GM23248 (cell line): Measurements from ENCODE around the gene KRT37. TPM values are rescaled to one million over a fixed set of nuclear protein-coding genes. Genes with fewer than 3 reads are reported as not detected.

Experiments used
- DNase-seq: peaks from one replicate; pipeline ENCODE4 v3.0.0-alpha.2; 2015
- H2AFZ ChIP-seq: fragments of 200-600 bp; sonication (generic); 2 replicates; pipeline ENCODE4 v1.6.1; 2016; ENCODE audit warnings: antibody characterized with exemption
- H3F3A ChIP-seq: fragments of 200-600 bp; sonication (generic); 2 replicates; pipeline ENCODE4 v1.6.1; 2016; ENCODE audit warnings: mild to moderate bottlenecking, antibody characterized with exemption, mixed run types; ENCODE audit not compliant: insufficient read depth
- H3K27ac ChIP-seq: fragments of 200-600 bp; sonication (generic); 2 replicates; pipeline ENCODE4 v1.5.1; 2016; ENCODE audit warnings: mild to moderate bottlenecking
- H3K27me3 ChIP-seq: fragments of 200-600 bp; sonication (generic); replicated peaks from 2 replicates; pipeline ENCODE4 v1.6.1; 2016; ENCODE audit warnings: mild to moderate bottlenecking; ENCODE audit not compliant: insufficient read depth
- H3K36me3 ChIP-seq: fragments of 200-600 bp; sonication (generic); 2 replicates; pipeline ENCODE4 v1.6.1; 2016; ENCODE audit warnings: low read depth, mild to moderate bottlenecking
- H3K4me1 ChIP-seq: fragments of 200-600 bp; sonication (generic); 2 replicates; pipeline ENCODE4 v1.6.1; 2016; ENCODE audit warnings: mild to moderate bottlenecking; ENCODE audit not compliant: insufficient read depth
- H3K4me2 ChIP-seq: fragments of 200-600 bp; sonication (generic); one replicate; pipeline ENCODE4 v1.6.1; 2016; ENCODE audit warnings: mild to moderate bottlenecking; ENCODE audit not compliant: unreplicated experiment
- H3K4me3 ChIP-seq: fragments of 200-600 bp; sonication (generic); 2 replicates; pipeline ENCODE4 v1.5.1; 2016; ENCODE audit warnings: mild to moderate bottlenecking
- H3K79me2 ChIP-seq: fragments of 200-600 bp; sonication (generic); 2 replicates; pipeline ENCODE4 v1.6.1; 2016; ENCODE audit warnings: mild to moderate bottlenecking; ENCODE audit not compliant: insufficient read depth
- H3K9ac ChIP-seq: fragments of 200-600 bp; sonication (generic); 2 replicates; pipeline ENCODE4 v1.6.1; 2016; ENCODE audit warnings: mild to moderate bottlenecking
- H3K9me2 ChIP-seq: fragments of 200-600 bp; sonication (generic); 2 replicates; pipeline ENCODE4 v1.6.1; 2016; ENCODE audit warnings: mixed run types, mild to moderate bottlenecking, moderate library complexity; ENCODE audit not compliant: insufficient read depth
- H3K9me3 ChIP-seq: fragments of 200-600 bp; sonication (generic); one replicate; pipeline ENCODE4 v1.6.1; 2017; ENCODE audit warnings: low read depth
- H4K20me1 ChIP-seq: fragments of 200-600 bp; sonication (generic); 2 replicates; pipeline ENCODE4 v1.6.0; 2016; ENCODE audit not compliant: insufficient read depth
- EZH2 ChIP-seq: fragments of 200-600 bp; sonication (generic); IDR thresholded peaks from 2 replicates; pipeline ENCODE4 v1.6.1; 2018; ENCODE audit warnings: antibody characterized with exemption, mild to moderate bottlenecking; ENCODE audit not compliant: insufficient read depth, poor library complexity, severe bottlenecking
- EZH2phosphoT487 ChIP-seq: fragments of 200-600 bp; sonication (generic); IDR thresholded peaks from 2 replicates; pipeline ENCODE4 v1.6.1; 2018; ENCODE audit warnings: antibody characterized with exemption, moderate library complexity, mild to moderate bottlenecking, low read depth; ENCODE audit not compliant: insufficient read depth
- WGBS, 2 experiments: methylation state at CpG; one replicate each; pipeline ENCODE4 v1.1.6; 2015 to 2017; ENCODE audit warnings: low lambda C conversion rate in 2 of 2, low coverage in 1 of 2; ENCODE audit errors: missing lambda C conversion rate in 2 of 2; 5-methylcytosine and 5-hydroxymethylcytosine counted together
- in situ Hi-C: fragments of 300-500 bp; cut with MboI; formaldehyde crosslinking; loops from 2 replicates; pipeline ENCODE4 v1.15.0; 2020
- polyA plus RNA-seq: library from polyadenylated mRNA; unstranded; fragments of >200 nt; fragmentation: Nextera tagmentation; extraction: Ambion mirVana; gene quantifications from 2 replicates; pipeline ENCODE4 v1.2.1, GENCODE V29; 2016
- total RNA-seq: library from RNA; depleted of rRNA; stranded (reverse); fragments of >200 nt; shearing (Covaris generic); gene quantifications from 2 replicates; pipeline ENCODE4 v1.2.3, GENCODE V29; 2014

KRT37 gene
- total and polyA plus RNA-seq, 2 experiments from 2014 or later: not detected

- H3K4me3 ChIP-seq: no peak overlapping the region
- peaks cover 7% of the 10 kb centered on the region; the same call in 1 of the 2 replicates for H3K27me3 ChIP-seq
- H4K20me1 ChIP-seq: no peaks in the 10 kb centered on the region
- peaks cover 35% of the 10 kb centered on the region for H3F3A ChIP-seq
- H3K4me2 ChIP-seq: no peak overlapping the region
- no peak overlapping the region for H2AFZ ChIP-seq
- H3K36me3 ChIP-seq: no peaks in the 10 kb centered on the region
- in situ Hi-C loops: no loop called here
- peaks cover 32% of the 10 kb centered on the region for H3K4me1 ChIP-seq
- 25 to 29% methylated on average over 1 of the region's 1 CpG for WGBS, 2 experiments
- no peaks in the 10 kb centered on the region for H3K9me3 ChIP-seq
- no peaks in the 10 kb centered on the region for H3K9me2 ChIP-seq
- H3K27ac ChIP-seq: no peak overlapping the region
- no peaks in the 10 kb centered on the region for H3K79me2 ChIP-seq
- no peak overlapping the region for H3K9ac ChIP-seq
- DNase-seq: peak; percentile 71
- TF ChIP-seq EZH2phosphoT487 (no peak), EZH2 (no peak)
Observed at GRCh38 chr17:41444186-41444585, 19.8 kb upstream of the KRT37 start.

- Histone ChIP-seq H3K9me2 (no peaks in the 10 kb centered on the region), H2AFZ (no peak overlapping the region), H3K9me3 (no peaks in the 10 kb centered on the region), H3F3A (peaks cover 35% of the 10 kb centered on the region), H3K4me3 (no peak overlapping the region), H3K27ac (no peak overlapping the region), H3K27me3 (peaks cover 7% of the 10 kb centered on the region; the same call in 1 of the 2 replicates), H4K20me1 (no peaks in the 10 kb centered on the region), H3K4me2 (no peak overlapping the region), H3K79me2 (no peaks in the 10 kb centered on the region), H3K36me3 (no peaks in the 10 kb centered on the region), H3K9ac (no peak overlapping the region), H3K4me1 (peaks cover 32% of the 10 kb centered on the region)
- in situ Hi-C loops: no loop called here
- DNase-seq: peak; percentile 84
- TF ChIP-seq EZH2 (no peak), EZH2phosphoT487 (no peak)
- 39 to 41% methylated on average over 4 of the region's 4 CpGs for WGBS, 2 experiments
Observed at GRCh38 chr17:41442739-41443138, 18.4 kb upstream of the KRT37 start.

GRCh38 chr17:41440531-41441033 lies 16.2 kb upstream of the KRT37 start, which contains the start of gene KRT38:
TSS of gene KRT38 (minus strand) at chr17:41440983. CDS start at chr17:41440921, 62 bp downstream.
- H3K4me1 ChIP-seq: peaks cover 19% of the 10 kb centered on the region

DNA sequence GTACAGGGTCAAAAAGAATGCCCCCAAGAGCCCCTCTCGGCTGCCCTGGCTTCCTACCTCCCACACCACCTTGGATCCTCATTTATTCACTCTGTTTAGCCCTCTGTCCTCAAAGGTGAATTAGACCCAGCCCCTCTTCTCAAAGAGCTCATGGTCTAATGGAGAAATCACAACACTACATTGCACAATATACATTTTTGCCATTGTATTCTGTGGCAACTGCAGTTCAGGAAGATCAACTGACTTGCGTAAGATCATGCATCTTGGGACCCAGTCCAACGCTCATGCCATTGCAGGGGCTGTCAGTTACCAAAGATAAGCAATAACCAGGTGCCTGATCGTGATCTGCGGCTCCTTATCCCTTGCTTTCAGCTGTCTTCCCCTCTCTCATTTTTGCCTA lies 15.0 kb upstream of the KRT37 start:
- Histone ChIP-seq H3K27ac (no peak overlapping the region), H3F3A (peaks cover 18% of the 10 kb centered on the region), H2AFZ (no peak overlapping the region), H3K4me3 (no peak overlapping the region), H3K9me3 (no peaks in the 10 kb centered on the region), H3K9me2 (no peaks in the 10 kb centered on the region), H3K9ac (no peak overlapping the region), H3K4me1 (peaks cover 16% of the 10 kb centered on the region), H3K36me3 (no peaks in the 10 kb centered on the region), H3K79me2 (no peaks in the 10 kb centered on the region), H4K20me1 (no peaks in the 10 kb centered on the region), H3K4me2 (no peak overlapping the region), H3K27me3 (peaks cover 7% of the 10 kb centered on the region; the same call in 1 of the 2 replicates)
- WGBS, 2 experiments: 52 to 59% methylated on average over 5 of the region's 5 CpGs
- in situ Hi-C loops: no loop called here
- TF ChIP-seq EZH2 (no peak), EZH2phosphoT487 (no peak)
- DNase-seq: peak; percentile 23

More at GRCh38 chr17:41440531-41441033, 16.2 kb upstream of the KRT37 start, which contains the start of gene KRT38:
- Histone ChIP-seq H4K20me1 (no peaks in the 10 kb centered on the region), H3K4me2 (no peak within 1 kb of the TSS), H3K27ac (no peak within 1 kb of the TSS), H3K4me3 (no peak within 1 kb of the TSS), H3F3A (peaks cover 24% of the 10 kb centered on the region), H3K79me2 (no peaks in the 10 kb centered on the region), H3K36me3 (no peaks in the 10 kb centered on the region), H2AFZ (no peak within 1 kb of the TSS), H3K27me3 (peaks cover 7% of the 10 kb centered on the region; the same call in 1 of the 2 replicates), H3K9me3 (no peaks in the 10 kb centered on the region), H3K9ac (no peak within 1 kb of the TSS), H3K9me2 (no peaks in the 10 kb centered on the region)
- in situ Hi-C loops: no loop called here
- DNase-seq: no peak
- TF ChIP-seq EZH2 (no peak), EZH2phosphoT487 (no peak)
- WGBS, 2 experiments: 77 to 83% methylated on average over 10 of the region's 10 CpGs
